K562 (cell line): ENCODE results near the gene UBASH3B. TPM values are rescaled to one million over a fixed set of nuclear protein-coding genes. Genes with fewer than 3 reads are reported as not detected.

ENCODE experiments used
- ATAC-seq: fragments of 200-7000 bp; cut with Tn5 transposase; 3 replicates; pipeline ENCODE4 v1.9.1; 2020; ENCODE audit warnings: moderate library complexity
- BruUV-seq: library from RNA; stranded (reverse); fragments of 400-500 nt; replicated peaks from 2 replicates; lab custom pipeline; 2021; lab: Mats Ljungman, UMichigan
- CTCF ChIA-PET: fragments of 300-600 bp; formaldehyde crosslinking; extraction: SDS; loops from one replicate; lab custom pipeline; 2021; ENCODE audit warnings: low intra/inter-chr PET ratio; lab: Yijun Ruan, JAX
- POLR2A ChIA-PET: fragments of 300-600, 350-650 bp; sonication (Branson Sonifier 250); formaldehyde crosslinking; extraction: SDS; loops from one replicate; lab custom pipeline; 2021; ENCODE audit warnings: antibody characterized with exemption, inconsistent platforms; lab: Yijun Ruan, JAX
- DNase-seq, 4 experiments: peaks; one replicate each; pipeline versions ENCODE4 v3.0.0 to v3.0.0-alpha.2; 2011 to 2018; ENCODE audit warnings: low spot score in 3 of 4, mixed read lengths in 3 of 4; ENCODE audit errors: extremely low read depth in 1 of 4
- FAIRE-seq: peaks from 2 replicates; lab custom pipeline; 2011; peaks lifted over from hg19 to GRCh38; lab: Jason Lieb, UNC
- H2AFZ ChIP-seq: 2 replicates; pipeline ENCODE4 v1.6.0; 2011; ENCODE audit warnings: low read depth, low read length, control low read depth, inconsistent platforms
- H3K27ac ChIP-seq: fragments of 200-600 bp; 3 replicates; pipeline ENCODE4 v1.8.0; 2011; ENCODE audit warnings: low read depth, mild to moderate bottlenecking, control low read depth, inconsistent platforms, low read length, moderate library complexity, mixed read lengths; ENCODE audit errors: extremely low read depth
- H3K27me3 ChIP-seq, 2 experiments: fragments of 300-600 bp in 1 of 2; 2 replicates in 1 of 2; 3 replicates in 1 of 2; pipeline versions ENCODE4 v1.6.0 to v1.8.0; 2011; ENCODE audit warnings: inconsistent platforms in 2 of 2, low read length in 2 of 2, mild to moderate bottlenecking in 1 of 2, mixed read lengths in 1 of 2, moderate library complexity in 1 of 2; ENCODE audit not compliant: control insufficient read depth in 2 of 2, insufficient read depth in 2 of 2
- H3K36me3 ChIP-seq: fragments of 300-600 bp; 3 replicates; pipeline ENCODE4 v1.8.0; 2011; ENCODE audit warnings: mild to moderate bottlenecking, low read length, inconsistent platforms; ENCODE audit not compliant: control insufficient read depth, insufficient read depth
- H3K4me1 ChIP-seq, 2 experiments: fragments of 200-600 bp in 1 of 2; replicated peaks in 1 of 2; 2 replicates in 1 of 2; 3 replicates in 1 of 2; pipeline versions ENCODE4 v1.5.1 to v1.8.0; 2011; ENCODE audit warnings: inconsistent platforms in 2 of 2, low read length in 2 of 2, mild to moderate bottlenecking in 1 of 2, mixed read lengths in 1 of 2, moderate library complexity in 1 of 2; ENCODE audit not compliant: control insufficient read depth in 2 of 2, insufficient read depth in 2 of 2
- H3K4me2 ChIP-seq: 2 replicates; pipeline ENCODE4 v1.6.1; 2011; ENCODE audit warnings: low read length, control low read depth, inconsistent platforms, mixed read lengths; ENCODE audit not compliant: insufficient read depth
- H3K4me3 ChIP-seq: fragments of 200-600 bp; sonication (generic), shearing (Covaris generic); 2 replicates; pipeline ENCODE4 v1.5.1; 2016; ENCODE audit warnings: control low read depth, inconsistent platforms
- H3K79me2 ChIP-seq: fragments of 200-600 bp; 3 replicates; pipeline ENCODE4 v1.8.0; 2011; ENCODE audit warnings: low read length, inconsistent platforms; ENCODE audit not compliant: control insufficient read depth, insufficient read depth
- H3K9ac ChIP-seq, 2 experiments: 2 replicates each; pipeline versions ENCODE4 v1.6.0 to v1.6.1; 2011; ENCODE audit warnings: low read depth in 2 of 2, low read length in 2 of 2, control low read depth in 1 of 2, inconsistent platforms in 1 of 2, mild to moderate bottlenecking in 1 of 2, mixed read lengths in 1 of 2; ENCODE audit not compliant: insufficient read depth in 1 of 2
- H3K9me1 ChIP-seq: one replicate; pipeline ENCODE4 v1.6.0; 2011; ENCODE audit warnings: inconsistent platforms, mild to moderate bottlenecking, low read length, moderate library complexity; ENCODE audit not compliant: control insufficient read depth, insufficient read depth
- H3K9me3 ChIP-seq: replicated peaks from 2 replicates; pipeline ENCODE4 v1.5.1; 2011; ENCODE audit warnings: low read depth, low read length, inconsistent platforms; ENCODE audit not compliant: control insufficient read depth, insufficient read depth
- H4K20me1 ChIP-seq: replicated peaks from 2 replicates; pipeline ENCODE4 v1.6.1; 2011; ENCODE audit warnings: low read length, inconsistent platforms, mixed read lengths; ENCODE audit not compliant: control insufficient read depth, insufficient read depth
- FOXA1 ChIP-seq: fragments of 450-650 bp; IDR thresholded peaks from 2 replicates; pipeline ENCODE4 v1.6.1; 2016; ENCODE audit warnings: mild to moderate bottlenecking, borderline replicate concordance
- NELFE ChIP-seq: IDR thresholded peaks from 2 replicates; pipeline ENCODE4 v1.6.1; 2011; ENCODE audit warnings: mild to moderate bottlenecking; ENCODE audit not compliant: insufficient read depth, insufficient read length
- NFE2L1 ChIP-seq: fragments of 450-650 bp; IDR thresholded peaks from 2 replicates; pipeline ENCODE4 v1.6.1; 2016; ENCODE audit warnings: missing genetic modification characterization, low read depth, mild to moderate bottlenecking, missing compliant biosample characterization, moderate library complexity, borderline replicate concordance
- PHF20 ChIP-seq: fragments of 450-650 bp; IDR thresholded peaks from 2 replicates; pipeline ENCODE4 v1.6.1; 2018; ENCODE audit not compliant: partially characterized antibody
- PTBP1 ChIP-seq: fragments of 200-400 bp; formaldehyde crosslinking; IDR thresholded peaks from 2 replicates; pipeline ENCODE4 v1.6.1; 2017; ENCODE audit warnings: low read depth, low read length
- RFX7 ChIP-seq: fragments of 250-450 bp; sonication (Bioruptor Pico); IDR thresholded peaks from 2 replicates; pipeline ENCODE4 v1.5.1; 2021; ENCODE audit warnings: mild to moderate bottlenecking
- TAF15 ChIP-seq: fragments of 200-400 bp; formaldehyde crosslinking; IDR thresholded peaks from 2 replicates; pipeline ENCODE4 v1.6.1; 2017; ENCODE audit warnings: mild to moderate bottlenecking, low read depth, low read length, moderate library complexity
- ZNF436 ChIP-seq: fragments of 250-450, 450-650 bp; sonication (Bioruptor Pico); formaldehyde crosslinking; IDR thresholded peaks from 2 replicates; pipeline ENCODE4 v1.7.0; 2020; ENCODE audit warnings: mild to moderate bottlenecking
- ZNF584 ChIP-seq: fragments of 200-800 bp; sonication (Bioruptor generic); IDR thresholded peaks from 2 replicates; pipeline ENCODE4 v1.6.1; 2016; ENCODE audit warnings: low read depth, mild to moderate bottlenecking, missing genetic modification characterization, missing compliant biosample characterization
- ZNF707 ChIP-seq: fragments of 250-450 bp; sonication (Bioruptor Pico); conservative IDR thresholded peaks from 2 replicates; pipeline ENCODE4 v1.8.0; 2022; ENCODE audit warnings: inconsistent platforms, mild to moderate bottlenecking, moderate library complexity
- WGBS: fragments of 100-300 bp; shearing (Covaris generic); methylation state at CpG from one replicate; pipeline ENCODE4 v1.1.6; 2016; ENCODE audit warnings: low coverage, mixed read lengths; ENCODE audit not compliant: insufficient coverage; ENCODE audit errors: missing lambda C conversion rate; 5-methylcytosine and 5-hydroxymethylcytosine counted together
- in situ Hi-C: fragments of 300-500 bp; cut with MboI; formaldehyde crosslinking; loops from 4 replicates; pipeline ENCODE4 v1.15.0; 2018; ENCODE audit warnings: inconsistent platforms, mixed read lengths
- intact Hi-C: fragments of 100-400 bp; cut with micrococcal nuclease; formaldehyde crosslinking; loops from 2 replicates; pipeline ENCODE4 v1.14.2; 2022
- polyA plus RNA-seq, 8 experiments: library from polyadenylated mRNA; depleted of rRNA in 4 of 8; stranded (reverse) in 5 of 8; unstranded in 3 of 8; fragments of >200 nt; fragmentation: Nextera tagmentation in 2 of 8; fragmentation: Illumina TruSeq in 1 of 8; extraction: Ambion mirVana in 2 of 8; extraction: Trizol in 1 of 8; gene quantifications; 2 replicates each; pipeline versions ENCODE4 v1.2.1 to v1.2.3, GENCODE V29; 2011 to 2014; ENCODE audit warnings: inconsistent platforms in 1 of 8, missing spikeins in 1 of 8
- total RNA-seq, 7 experiments: library from RNA; depleted of rRNA in 6 of 7; stranded (reverse); fragments of >200 nt in 6 of 7; fragmentation: Illumina TruSeq in 2 of 7; extraction: Trizol in 2 of 7; gene quantifications; 2 replicates each; pipeline versions ENCODE4 v1.2.1 to v1.2.3, GENCODE V29; 2011 to 2021; ENCODE audit warnings: low replicate concordance in 1 of 7
- TF ChIP-seq, protein P1 (sequence below): sonication (generic); formaldehyde crosslinking; IDR thresholded peaks from 2 replicates; pipeline ENCODE4 v1.8.0; 2022; ENCODE audit warnings: mild to moderate bottlenecking, missing genetic modification reagents
- TF ChIP-seq, protein P2 (sequence below): fragments of 450-650 bp; IDR thresholded peaks from 2 replicates; pipeline ENCODE4 v1.6.1; 2017; ENCODE audit warnings: mild to moderate bottlenecking, moderate library complexity

The UBASH3B gene
- total and polyA plus RNA-seq, 9 of the 15 experiments (the other 6 are each of a cell fraction or from before 2014, with no cell fraction given), result 0.01 to 0.31 (median 0.08) TPM; not detected in 2

GRCh38 chr11:122832721-122833470 is 177.4 kb downstream of the UBASH3B start:
- CTCF ChIA-PET, result no interaction called here
- BruUV-seq, result no TSS peak
- TF ChIP-seq, protein P1, sequence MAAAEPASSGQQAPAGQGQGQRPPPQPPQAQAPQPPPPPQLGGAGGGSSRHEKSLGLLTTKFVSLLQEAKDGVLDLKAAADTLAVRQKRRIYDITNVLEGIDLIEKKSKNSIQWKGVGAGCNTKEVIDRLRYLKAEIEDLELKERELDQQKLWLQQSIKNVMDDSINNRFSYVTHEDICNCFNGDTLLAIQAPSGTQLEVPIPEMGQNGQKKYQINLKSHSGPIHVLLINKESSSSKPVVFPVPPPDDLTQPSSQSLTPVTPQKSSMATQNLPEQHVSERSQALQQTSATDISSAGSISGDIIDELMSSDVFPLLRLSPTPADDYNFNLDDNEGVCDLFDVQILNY (CRISPR knock-in tag), result no peak
- TF ChIP-seq PHF20 (no peak), RFX7 (CRISPR knock-in tag) (no peak), NFE2L1 (no peak), TAF15 (no peak), ZNF707 (CRISPR knock-in tag) (no peak), ZNF584 (CRISPR knock-in tag) (no peak), NELFE (no peak), FOXA1 (no peak), PTBP1 (no peak), ZNF436 (CRISPR knock-in tag) (no peak)
- TF ChIP-seq, protein P2, sequence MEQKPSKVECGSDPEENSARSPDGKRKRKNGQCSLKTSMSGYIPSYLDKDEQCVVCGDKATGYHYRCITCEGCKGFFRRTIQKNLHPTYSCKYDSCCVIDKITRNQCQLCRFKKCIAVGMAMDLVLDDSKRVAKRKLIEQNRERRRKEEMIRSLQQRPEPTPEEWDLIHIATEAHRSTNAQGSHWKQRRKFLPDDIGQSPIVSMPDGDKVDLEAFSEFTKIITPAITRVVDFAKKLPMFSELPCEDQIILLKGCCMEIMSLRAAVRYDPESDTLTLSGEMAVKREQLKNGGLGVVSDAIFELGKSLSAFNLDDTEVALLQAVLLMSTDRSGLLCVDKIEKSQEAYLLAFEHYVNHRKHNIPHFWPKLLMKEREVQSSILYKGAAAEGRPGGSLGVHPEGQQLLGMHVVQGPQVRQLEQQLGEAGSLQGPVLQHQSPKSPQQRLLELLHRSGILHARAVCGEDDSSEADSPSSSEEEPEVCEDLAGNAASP, result no peak

More at GRCh38 chr11:122832721-122833470, 177.4 kb downstream of the UBASH3B start:
- H4K20me1 ChIP-seq, result no peaks in the 10 kb centered on the region
- no peak overlapping the region for H3K4me2 ChIP-seq
- no peaks in the 10 kb centered on the region for H3K36me3 ChIP-seq
- no peaks in the 10 kb centered on the region for H3K9me3 ChIP-seq
- no peak for FAIRE-seq
- DNase-seq, result no peak
- WGBS, result 1% methylated on average over 6 of the region's 6 CpGs
- no peaks in the 10 kb centered on the region for H3K79me2 ChIP-seq
- no peak overlapping the region for H3K9ac ChIP-seq
- H3K4me3 ChIP-seq, result no peak overlapping the region
- no peaks in the 10 kb centered on the region for H3K27me3 ChIP-seq
- POLR2A ChIA-PET, result interaction anchor here (1.0 kb wide), 1 partner anchor 206 kb away, joined by 3 read pairs; no protein-coding TSS in a partner anchor
- H3K27ac ChIP-seq, result no peak overlapping the region
- no peaks in the 10 kb centered on the region for H3K4me1 ChIP-seq
- in situ Hi-C loops (no loop called here), intact Hi-C loops (no loop called here)
- no peak overlapping the region for H2AFZ ChIP-seq
- H3K9me1 ChIP-seq, result no peaks in the 10 kb centered on the region
- no peak for ATAC-seq
